Omental fat pad (tissue), 4 donors: ENCODE measurements around the gene SUN1. TPM values are rescaled to one million over a fixed set of nuclear protein-coding genes. Genes with fewer than 3 reads are reported as not detected.

ENCODE experiments used
- ATAC-seq: fragments of 150-250 bp; one replicate; pipeline ENCODE4 v1.9.1; 2016; ENCODE audit warnings: mild to moderate bottlenecking, moderate library complexity; ENCODE audit not compliant: low FRiP score
- DNase-seq: peaks from one replicate; pipeline ENCODE4 v3.0.0-alpha.2; 2019; ENCODE audit warnings: low spot score
- total RNA-seq, 4 donors: library from RNA; depleted of rRNA; stranded (reverse); fragments of >200 nt; gene quantifications; one replicate each; pipeline ENCODE4 v1.1.0, GENCODE V29; 2016
- TF ChIP-seq, protein P1 (sequence below), 3 donors: fragments of 450-650 bp; IDR thresholded peaks; one replicate each; pipeline ENCODE4 v1.5.1; 2016 to 2017; ENCODE audit warnings: antibody characterized with exemption in 3 of 3, mild to moderate bottlenecking in 3 of 3, moderate library complexity in 2 of 3

The SUN1 gene
- total RNA-seq, 4 donors from 2014 or later = 124 to 245 (median 174) TPM

DNA sequence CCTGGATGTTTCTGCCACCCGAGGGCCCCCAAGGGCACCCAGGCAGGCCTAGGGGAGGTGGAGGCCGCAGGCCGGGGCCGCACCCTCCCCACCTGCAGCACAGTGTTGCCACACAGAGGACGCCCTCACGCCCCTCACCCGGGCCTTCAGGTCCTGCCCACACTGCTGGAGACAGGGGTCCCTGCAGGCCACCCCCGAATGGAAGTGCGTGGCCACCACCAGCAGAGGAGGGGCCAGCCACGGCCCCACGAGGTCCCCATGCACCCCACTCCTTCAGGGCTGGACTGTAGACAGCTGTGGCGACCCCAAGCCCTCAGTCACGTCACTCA lies 86.8 kb downstream of the SUN1 start:
- no peak for DNase-seq
- ATAC-seq = no peak

DNA sequence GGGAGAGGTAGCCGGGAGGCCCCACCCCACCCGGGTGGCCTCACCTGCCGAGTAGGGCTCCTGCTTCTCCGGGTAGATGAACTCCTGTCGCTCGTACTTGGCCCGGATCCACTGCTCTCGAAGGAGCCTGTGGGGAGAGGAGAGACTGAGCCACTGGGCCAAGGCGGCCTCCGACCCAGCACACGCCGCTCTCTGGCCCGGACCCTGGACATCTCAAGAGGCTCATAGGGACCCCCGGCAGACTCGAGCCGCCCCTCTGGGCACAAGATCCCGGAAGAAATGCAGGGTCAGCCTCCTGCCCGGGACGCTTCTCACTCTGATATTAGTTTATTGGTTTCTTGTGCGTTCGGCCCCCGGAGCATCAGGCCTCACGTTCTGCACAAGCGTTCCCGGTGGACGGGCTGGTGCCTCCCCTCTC lies 87.7 kb downstream of the SUN1 start:
- TF ChIP-seq, protein P1, sequence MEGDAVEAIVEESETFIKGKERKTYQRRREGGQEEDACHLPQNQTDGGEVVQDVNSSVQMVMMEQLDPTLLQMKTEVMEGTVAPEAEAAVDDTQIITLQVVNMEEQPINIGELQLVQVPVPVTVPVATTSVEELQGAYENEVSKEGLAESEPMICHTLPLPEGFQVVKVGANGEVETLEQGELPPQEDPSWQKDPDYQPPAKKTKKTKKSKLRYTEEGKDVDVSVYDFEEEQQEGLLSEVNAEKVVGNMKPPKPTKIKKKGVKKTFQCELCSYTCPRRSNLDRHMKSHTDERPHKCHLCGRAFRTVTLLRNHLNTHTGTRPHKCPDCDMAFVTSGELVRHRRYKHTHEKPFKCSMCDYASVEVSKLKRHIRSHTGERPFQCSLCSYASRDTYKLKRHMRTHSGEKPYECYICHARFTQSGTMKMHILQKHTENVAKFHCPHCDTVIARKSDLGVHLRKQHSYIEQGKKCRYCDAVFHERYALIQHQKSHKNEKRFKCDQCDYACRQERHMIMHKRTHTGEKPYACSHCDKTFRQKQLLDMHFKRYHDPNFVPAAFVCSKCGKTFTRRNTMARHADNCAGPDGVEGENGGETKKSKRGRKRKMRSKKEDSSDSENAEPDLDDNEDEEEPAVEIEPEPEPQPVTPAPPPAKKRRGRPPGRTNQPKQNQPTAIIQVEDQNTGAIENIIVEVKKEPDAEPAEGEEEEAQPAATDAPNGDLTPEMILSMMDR (IDR thresholded peaks at IDR 0.05) = no peak
- DNase-seq (no peak), ATAC-seq (no peak)

More for the DNA sequence above, 86.8 kb downstream of the SUN1 start:
- TF ChIP-seq, protein P1 (IDR thresholded peaks at IDR 0.05) = no peak

DNA sequence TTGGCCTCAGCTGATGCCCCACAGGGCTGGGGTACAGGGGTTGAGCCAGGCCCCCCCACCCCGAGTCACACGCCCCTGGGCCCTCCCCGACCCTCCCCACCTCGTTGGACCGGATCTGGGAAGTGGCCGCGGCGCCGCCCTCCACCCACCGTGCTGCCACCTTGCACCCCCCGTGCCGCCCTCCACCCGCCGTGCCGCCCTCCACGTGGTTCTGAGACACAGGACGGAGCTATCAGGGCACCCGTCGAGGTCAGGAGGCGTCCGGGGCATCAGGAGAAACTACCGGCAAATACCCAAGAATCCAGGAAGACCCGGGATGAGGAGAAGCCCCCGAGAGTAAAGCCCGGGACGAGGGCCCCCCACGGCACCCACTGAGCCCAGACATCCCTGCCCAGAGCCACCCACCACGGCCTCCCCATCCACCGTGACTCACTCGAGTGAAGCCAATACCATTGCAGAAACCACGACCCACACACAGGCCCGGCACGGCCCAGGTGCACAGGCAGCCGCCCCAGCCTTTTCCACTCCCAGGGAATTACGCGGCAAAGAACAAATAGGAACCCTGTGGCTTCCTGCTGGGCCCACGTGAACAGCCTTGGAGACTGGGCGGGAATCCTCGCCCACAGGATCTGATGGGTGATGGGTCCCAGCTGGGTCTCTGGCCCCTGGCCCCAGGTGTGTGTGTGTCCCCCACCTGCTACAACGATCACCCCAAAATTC lies 88.2 kb downstream of the SUN1 start:
- ATAC-seq (no peak), DNase-seq (no peak)
- TF ChIP-seq, protein P1 (IDR thresholded peaks at IDR 0.05) = no peak

DNA sequence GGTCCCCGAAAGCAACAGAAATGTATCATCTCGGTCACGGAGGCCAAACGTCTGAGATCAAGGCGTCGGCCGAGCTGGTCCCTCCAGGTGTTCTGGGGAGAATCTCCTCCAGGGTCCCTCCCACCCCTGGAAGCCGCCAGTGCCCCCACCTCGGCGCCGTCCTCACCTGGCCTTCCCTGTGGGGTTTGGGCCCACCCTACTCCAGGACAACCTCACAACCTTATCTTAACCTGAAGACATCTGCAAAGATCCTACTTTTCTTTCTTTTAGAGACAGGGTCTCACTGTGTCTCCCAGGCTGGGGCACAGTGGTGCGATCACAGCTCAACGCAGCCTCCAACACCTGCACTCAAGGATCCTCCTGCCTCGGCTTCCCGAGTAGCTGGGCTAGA lies 88.8 kb downstream of the SUN1 start:
- DNase-seq (no peak), ATAC-seq (no peak)
- TF ChIP-seq, protein P1 (IDR thresholded peaks at IDR 0.05) = no peak

DNA sequence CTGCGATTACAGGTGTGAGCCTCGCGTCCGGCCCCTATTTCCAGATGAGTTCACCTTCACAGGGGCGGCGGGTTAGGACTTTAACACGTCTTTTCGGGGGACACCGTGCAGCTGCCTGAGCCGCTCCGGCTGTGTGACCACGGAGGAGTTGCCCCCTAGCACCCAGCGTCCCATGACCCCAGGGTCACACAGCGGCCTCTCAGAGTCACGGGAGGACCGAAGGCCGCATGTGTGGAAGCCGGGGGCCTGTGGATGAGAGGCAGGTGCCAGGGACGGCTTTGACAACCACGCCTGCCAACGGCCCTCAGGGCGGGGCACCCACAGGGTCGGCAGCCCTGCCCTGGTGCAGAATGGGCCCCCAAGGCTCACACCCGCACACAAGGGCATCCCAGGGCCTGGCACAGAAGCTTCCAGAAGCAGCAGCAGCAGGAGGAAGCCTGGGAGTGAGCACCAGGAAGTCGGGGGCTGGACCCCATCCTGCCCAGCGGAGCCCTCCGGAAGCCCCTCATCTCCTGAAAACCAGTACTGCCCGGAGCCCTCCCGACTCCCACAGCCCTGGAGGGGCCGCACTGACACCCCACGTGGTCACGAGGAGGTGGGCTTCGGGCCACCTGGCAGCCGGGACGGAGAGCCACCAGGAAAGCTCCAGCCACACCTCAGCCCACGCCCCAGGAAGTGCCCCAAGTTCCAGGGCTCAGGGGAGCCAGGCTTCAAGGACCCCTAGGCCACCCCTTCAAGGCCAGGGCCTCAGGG lies 89.5 kb downstream of the SUN1 start:
- no peak for ATAC-seq
- TF ChIP-seq, protein P1 (IDR thresholded peaks at IDR 0.05) = no peak

DNA sequence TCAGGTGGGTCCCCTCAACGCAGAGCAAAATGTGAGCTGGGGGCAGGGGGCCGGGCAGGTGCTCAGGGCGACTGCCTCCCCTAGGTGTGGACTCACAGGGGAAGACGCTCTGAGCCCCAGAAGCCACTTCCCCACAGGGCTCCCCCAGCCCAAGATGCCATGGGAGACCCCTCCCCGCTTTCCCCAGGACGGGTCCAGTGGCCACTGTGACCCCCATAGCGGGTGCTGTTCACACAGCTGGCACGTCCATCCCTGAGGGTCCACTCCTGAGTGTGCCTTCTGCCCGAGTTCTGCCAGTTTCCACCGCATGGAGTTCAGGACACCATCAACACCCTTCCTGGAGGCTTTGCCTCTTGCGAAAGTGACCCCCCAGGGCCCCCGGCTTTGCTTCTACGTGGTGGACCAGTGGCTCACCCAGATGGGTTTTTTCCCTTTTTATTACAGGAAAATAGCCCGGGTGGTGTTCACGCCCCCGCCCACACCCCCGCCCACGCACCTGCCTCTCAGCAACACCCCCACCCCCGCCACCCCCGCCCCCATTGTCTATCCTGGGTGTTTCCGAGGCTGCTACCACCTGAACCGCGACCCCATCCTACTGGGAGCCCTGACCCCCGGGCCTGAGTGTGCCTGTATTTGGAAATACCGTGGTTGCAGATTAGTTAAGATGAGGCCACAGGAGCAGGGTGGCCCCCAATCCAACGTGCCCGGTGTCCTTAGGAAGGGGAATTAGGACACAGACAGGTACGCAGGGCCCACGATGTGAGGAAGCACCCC lies 90.2 kb downstream of the SUN1 start:
- TF ChIP-seq, protein P1 (IDR thresholded peaks at IDR 0.05) = no peak
- peak; percentile 20 for DNase-seq
- ATAC-seq = no peak

More for the DNA sequence above, 89.5 kb downstream of the SUN1 start:
- DNase-seq = peak; percentile 8
